ENCODE measurements around the gene MED15.

MED15 gene

DNA sequence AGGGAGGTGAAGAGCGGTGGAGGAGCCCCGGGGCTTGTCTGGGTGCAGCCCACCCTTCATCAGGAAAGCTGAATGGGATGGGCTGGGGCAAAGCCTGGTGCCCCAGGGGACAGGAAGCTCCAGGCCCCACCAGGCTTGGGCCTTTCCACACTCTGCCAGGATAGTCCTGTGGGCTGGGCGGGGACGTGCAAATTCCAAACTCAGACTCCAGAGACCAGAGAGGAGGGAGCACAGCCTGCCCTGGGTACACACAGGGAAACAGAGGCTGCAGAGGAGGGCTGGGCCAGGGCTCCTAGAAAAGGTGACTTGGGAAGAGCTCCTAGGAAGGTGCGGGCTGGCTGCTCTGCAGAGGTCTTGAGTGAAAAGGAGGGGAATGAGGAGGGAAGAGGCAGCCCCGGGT lies 124.7 kb downstream of the MED15 start:
- 92 to 100% methylated on average over 2 to 5 of the region's 6 CpGs for WGBS, 2 experiments (ENCODE audit: insufficient coverage in 2 of 2)
- Histone ChIP-seq H3K4me1 (ENCODE audit: control insufficient read depth, insufficient read depth, low read length, poor library complexity, severe bottlenecking) (no peaks in the 10 kb centered on the region), H3K27ac (ENCODE audit: low read depth, low read length, severe bottlenecking) (no peak overlapping the region), H3K9me3 (ENCODE audit: control insufficient read depth, low read length) (no peaks in the 10 kb centered on the region), H3K36me3 (ENCODE audit: control insufficient read depth, insufficient read depth, low read length) (no peaks in the 10 kb centered on the region), H3K4me3 (ENCODE audit: extremely low read depth, insufficient read depth, low read length, poor library complexity, severe bottlenecking) (no peak overlapping the region)

DNA sequence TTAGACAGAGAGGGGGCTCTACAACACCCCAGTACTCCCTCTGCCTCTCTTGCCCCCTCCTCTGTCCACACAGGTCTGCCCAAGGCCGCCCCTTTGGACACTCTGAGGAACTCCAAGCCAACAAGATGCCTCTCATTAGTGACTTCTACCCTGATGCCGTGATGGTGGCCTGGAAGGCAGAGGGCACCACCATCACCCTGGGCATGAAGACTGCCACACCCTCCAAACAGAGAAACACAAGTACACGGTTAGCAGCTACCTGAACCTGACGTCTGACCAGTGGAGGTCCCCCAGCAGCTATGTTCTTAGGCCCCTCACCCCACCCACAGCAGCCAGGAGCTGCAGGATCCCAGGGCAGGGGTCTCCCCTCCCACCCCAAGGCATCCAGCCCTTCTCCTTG lies 125.1 kb downstream of the MED15 start:
- H3K4me3 ChIP-seq (ENCODE audit: extremely low read depth, insufficient read depth, low read length, poor library complexity, severe bottlenecking): no peak overlapping the region
- no peak overlapping the region for H3K27ac ChIP-seq (ENCODE audit: low read depth, low read length, severe bottlenecking)
- H3K4me1 ChIP-seq (ENCODE audit: control insufficient read depth, insufficient read depth, low read length, poor library complexity, severe bottlenecking): no peaks in the 10 kb centered on the region
- H3K36me3 ChIP-seq (ENCODE audit: control insufficient read depth, insufficient read depth, low read length): no peaks in the 10 kb centered on the region
- no peaks in the 10 kb centered on the region for H3K9me3 ChIP-seq (ENCODE audit: control insufficient read depth, low read length)
- WGBS, 2 experiments (ENCODE audit: insufficient coverage in 2 of 2): 72 to 84% methylated on average over 3 of the region's 4 CpGs

DNA sequence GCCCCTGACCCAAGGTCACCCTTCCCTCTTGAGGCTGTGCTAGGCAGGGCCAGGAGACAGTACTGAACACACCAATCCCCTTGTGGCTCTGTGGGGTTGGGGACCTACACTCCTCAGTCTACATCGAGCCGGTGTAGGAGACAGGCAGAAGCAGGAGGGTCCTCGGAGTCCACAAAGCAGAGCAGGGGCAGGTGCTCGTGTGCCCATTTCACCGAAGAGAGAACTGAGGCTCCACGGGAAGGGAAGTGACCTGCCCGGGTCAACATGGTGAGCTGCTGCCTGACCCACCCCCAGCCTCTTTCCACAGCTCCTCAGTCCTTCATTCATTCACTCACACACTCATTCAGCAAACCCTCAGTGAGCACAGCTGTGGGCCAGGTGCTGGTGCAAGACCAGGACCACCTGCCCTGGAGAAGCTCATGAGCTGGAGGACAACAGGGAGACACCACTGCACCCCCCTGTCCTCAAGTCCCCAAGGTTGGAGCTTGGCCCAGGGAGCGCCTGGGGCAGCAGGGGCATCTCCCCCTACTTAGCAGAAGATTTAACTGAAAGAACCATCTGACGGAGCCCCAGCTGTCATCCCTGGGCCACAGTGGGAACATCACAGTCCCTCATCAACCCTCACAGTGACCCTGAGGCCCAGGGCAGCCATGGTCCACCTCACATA lies 127.3 kb downstream of the MED15 start:
- WGBS, 2 experiments (ENCODE audit: insufficient coverage in 2 of 2): 75 to 79% methylated on average over 8 of the region's 9 CpGs
- Histone ChIP-seq H3K4me3 (ENCODE audit: extremely low read depth, insufficient read depth, low read length, poor library complexity, severe bottlenecking) (no peak overlapping the region), H3K4me1 (ENCODE audit: control insufficient read depth, insufficient read depth, low read length, poor library complexity, severe bottlenecking) (no peaks in the 10 kb centered on the region), H3K27ac (ENCODE audit: low read depth, low read length, severe bottlenecking) (no peak overlapping the region), H3K36me3 (ENCODE audit: control insufficient read depth, insufficient read depth, low read length) (no peaks in the 10 kb centered on the region), H3K9me3 (ENCODE audit: control insufficient read depth, low read length) (no peaks in the 10 kb centered on the region)

DNA sequence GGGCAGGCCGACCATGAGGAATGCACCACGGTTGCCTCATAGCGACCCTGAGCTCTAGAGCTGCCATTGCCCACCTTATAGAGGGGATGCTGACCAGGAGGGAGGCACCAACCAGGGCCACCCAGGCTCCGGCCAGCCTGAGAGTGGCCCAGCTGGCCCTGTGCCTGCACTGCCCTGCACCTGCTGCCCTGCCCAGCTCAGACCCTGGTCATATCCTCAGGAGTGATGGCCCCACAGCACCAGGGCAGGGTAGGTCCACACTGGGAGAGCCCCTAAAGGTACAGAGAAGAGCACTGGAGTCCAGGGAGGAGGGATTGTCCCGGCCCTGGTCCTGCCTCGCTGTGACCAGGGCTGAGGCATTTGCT lies 127.8 kb downstream of the MED15 start:
- WGBS, 2 experiments (ENCODE audit: insufficient coverage in 2 of 2): 89 to 93% methylated on average over 3 to 4 of the region's 6 CpGs
- no peak overlapping the region for H3K4me3 ChIP-seq (ENCODE audit: extremely low read depth, insufficient read depth, low read length, poor library complexity, severe bottlenecking)
- no peaks in the 10 kb centered on the region for H3K36me3 ChIP-seq (ENCODE audit: control insufficient read depth, insufficient read depth, low read length)
- H3K27ac ChIP-seq (ENCODE audit: low read depth, low read length, severe bottlenecking): no peak overlapping the region
- no peaks in the 10 kb centered on the region for H3K9me3 ChIP-seq (ENCODE audit: control insufficient read depth, low read length)
- H3K4me1 ChIP-seq (ENCODE audit: control insufficient read depth, insufficient read depth, low read length, poor library complexity, severe bottlenecking): no peaks in the 10 kb centered on the region

DNA sequence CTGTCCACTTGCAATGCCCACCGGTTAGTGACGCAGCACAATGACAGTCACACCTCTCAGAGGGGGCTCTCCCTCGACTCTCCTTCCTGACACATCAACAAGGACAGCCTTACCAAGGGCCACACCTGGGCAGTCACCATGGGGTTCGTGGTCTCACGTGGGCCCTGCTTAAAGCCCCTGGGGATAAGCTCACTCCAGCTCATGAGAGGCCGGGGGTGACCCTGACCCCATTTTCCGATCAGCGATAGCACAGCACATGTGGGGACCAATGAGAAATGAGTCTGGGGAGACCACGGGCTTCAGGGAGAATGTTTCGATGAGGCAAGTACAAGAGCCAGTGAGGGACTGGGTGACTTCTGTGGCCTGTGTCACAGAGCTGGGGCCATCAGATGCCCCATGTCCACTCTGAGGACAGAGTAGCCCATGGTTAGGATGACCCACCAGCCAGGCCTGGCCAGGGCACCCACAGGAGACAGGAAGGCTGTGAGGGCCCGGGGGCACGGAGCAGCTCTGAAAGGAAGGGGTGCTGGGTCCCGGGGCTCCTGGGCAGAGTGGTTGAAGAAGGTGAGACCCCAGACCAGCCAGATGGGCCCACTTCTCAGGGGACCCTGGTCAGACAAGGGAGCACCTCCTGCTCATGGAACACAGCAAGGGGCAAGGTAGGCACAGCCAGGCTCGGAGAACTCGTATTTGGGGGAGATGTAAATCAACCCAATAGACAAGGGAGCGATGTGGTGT lies 128.8 kb downstream of the MED15 start:
- Histone ChIP-seq H3K4me3 (ENCODE audit: extremely low read depth, insufficient read depth, low read length, poor library complexity, severe bottlenecking) (no peak overlapping the region), H3K27ac (ENCODE audit: low read depth, low read length, severe bottlenecking) (no peak overlapping the region), H3K9me3 (ENCODE audit: control insufficient read depth, low read length) (no peaks in the 10 kb centered on the region), H3K36me3 (ENCODE audit: control insufficient read depth, insufficient read depth, low read length) (no peaks in the 10 kb centered on the region), H3K4me1 (ENCODE audit: control insufficient read depth, insufficient read depth, low read length, poor library complexity, severe bottlenecking) (no peaks in the 10 kb centered on the region)
- 80 to 85% methylated on average over 11 to 16 of the region's 16 CpGs for WGBS, 2 experiments (ENCODE audit: insufficient coverage in 2 of 2)

DNA sequence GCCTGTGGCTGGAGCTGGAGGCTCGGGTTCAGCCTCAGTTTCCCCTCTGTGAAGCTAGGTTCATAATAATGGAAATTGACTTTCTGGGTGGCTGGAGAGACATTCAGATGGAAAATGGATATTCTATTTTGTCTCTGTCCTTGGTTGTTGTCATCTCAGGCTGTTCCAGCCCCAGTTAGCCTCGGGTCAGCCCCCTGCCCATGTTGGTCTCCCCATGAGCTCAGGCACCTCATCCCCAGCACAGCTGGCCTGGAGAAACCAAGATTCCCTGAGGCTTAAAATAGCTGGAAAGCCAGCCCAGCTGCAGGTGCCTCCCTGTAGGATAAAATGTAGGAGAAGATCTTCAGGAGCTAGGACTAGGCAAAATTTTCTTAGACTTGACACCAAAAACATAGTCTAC lies 129.5 kb downstream of the MED15 start:
- Histone ChIP-seq H3K4me3 (ENCODE audit: extremely low read depth, insufficient read depth, low read length, poor library complexity, severe bottlenecking) (no peak overlapping the region), H3K9me3 (ENCODE audit: control insufficient read depth, low read length) (no peaks in the 10 kb centered on the region), H3K4me1 (ENCODE audit: control insufficient read depth, insufficient read depth, low read length, poor library complexity, severe bottlenecking) (no peaks in the 10 kb centered on the region), H3K27ac (ENCODE audit: low read depth, low read length, severe bottlenecking) (no peak overlapping the region), H3K36me3 (ENCODE audit: control insufficient read depth, insufficient read depth, low read length) (no peaks in the 10 kb centered on the region)
- 80 to 83% methylated on average over 1 to 2 of the region's 2 CpGs for WGBS, 2 experiments (ENCODE audit: insufficient coverage in 2 of 2)
